Liver (tissue), 9 donors: ENCODE measurements around the gene ZNF532. TPM values are rescaled to one million over a fixed set of nuclear protein-coding genes. Genes with fewer than 3 reads are reported as not detected.

Experiments used
- DNase-seq: peaks from one replicate; pipeline ENCODE4 v3.0.0-alpha.2; 2017; ENCODE audit warnings: low spot score
- H3K27ac ChIP-seq, 2 donors: one replicate each; pipeline ENCODE4 v1.7.0; 2013; ENCODE audit warnings: inconsistent platforms in 2 of 2, low read length in 2 of 2, control low read depth in 1 of 2, low read depth in 1 of 2, mild to moderate bottlenecking in 1 of 2
- H3K27me3 ChIP-seq, 4 donors: one replicate each; pipeline versions ENCODE4 v1.6.1 to v1.7.0; 2013; ENCODE audit warnings: low read length in 3 of 4, inconsistent platforms in 1 of 4, mild to moderate bottlenecking in 1 of 4, moderate library complexity in 1 of 4; ENCODE audit not compliant: control insufficient read depth in 4 of 4, insufficient read depth in 4 of 4
- H3K36me3 ChIP-seq, 4 donors: one replicate each; pipeline versions ENCODE4 v1.6.1 to v1.7.0; 2013; ENCODE audit warnings: low read length in 3 of 4, mild to moderate bottlenecking in 3 of 4, low read depth in 1 of 4, moderate library complexity in 1 of 4; ENCODE audit not compliant: control insufficient read depth in 4 of 4, insufficient read depth in 3 of 4
- H3K4me1 ChIP-seq, 4 donors: one replicate each; pipeline versions ENCODE4 v1.6.1 to v1.7.0; 2013; ENCODE audit warnings: low read length in 3 of 4, mild to moderate bottlenecking in 3 of 4, moderate library complexity in 1 of 4; ENCODE audit not compliant: control insufficient read depth in 4 of 4, insufficient read depth in 4 of 4
- H3K4me3 ChIP-seq, 3 donors: one replicate each; pipeline versions ENCODE4 v1.6.1 to v1.7.0; 2013; ENCODE audit warnings: low read length in 3 of 3, control low read depth in 1 of 3, low read depth in 1 of 3, mild to moderate bottlenecking in 1 of 3
- H3K9ac ChIP-seq, 2 donors: one replicate each; pipeline ENCODE4 v1.7.0; 2013; ENCODE audit warnings: low read length in 2 of 2, mild to moderate bottlenecking in 2 of 2, moderate library complexity in 2 of 2, control low read depth in 1 of 2, low read depth in 1 of 2
- H3K9me3 ChIP-seq, 4 donors: one replicate each; pipeline versions ENCODE4 v1.6.1 to v1.7.0; 2013; ENCODE audit warnings: low read length in 3 of 4; ENCODE audit not compliant: control insufficient read depth in 4 of 4
- ATF3 ChIP-seq: IDR thresholded peaks from 2 replicates; pipeline ENCODE4 v1.6.1; 2016; ENCODE audit warnings: antibody characterized with exemption
- CTCF ChIP-seq: fragments of 150-350 bp; IDR thresholded peaks from 2 replicates; pipeline ENCODE4 v1.5.1; 2017; ENCODE audit warnings: improper control_type of control experiment, low read depth, low read length; ENCODE audit not compliant: missing input control
- EGR1 ChIP-seq, 2 donors: IDR thresholded peaks; 2 replicates each; pipeline ENCODE4 v1.6.1; 2016 to 2018; ENCODE audit warnings: antibody characterized with exemption in 2 of 2, low read depth in 2 of 2
- FOXA1 ChIP-seq: IDR thresholded peaks from 2 replicates; pipeline ENCODE4 v1.6.1; 2016; ENCODE audit warnings: antibody characterized with exemption
- FOXA2 ChIP-seq: IDR thresholded peaks from 2 replicates; pipeline ENCODE4 v1.6.1; 2016; ENCODE audit warnings: antibody characterized with exemption
- GABPA ChIP-seq, 2 donors: IDR thresholded peaks in 1 of 2; conservative IDR thresholded peaks in 1 of 2; 2 replicates each; pipeline ENCODE4 v1.6.1; 2016; ENCODE audit warnings: antibody characterized with exemption in 2 of 2, mild to moderate bottlenecking in 1 of 2, moderate library complexity in 1 of 2
- HNF4A ChIP-seq, 2 donors: conservative IDR thresholded peaks; 2 replicates each; pipeline ENCODE4 v1.6.1; 2016; ENCODE audit warnings: antibody characterized with exemption in 2 of 2, mild to moderate bottlenecking in 2 of 2
- HNF4G ChIP-seq: IDR thresholded peaks from 2 replicates; pipeline ENCODE4 v1.6.1; 2016; ENCODE audit warnings: antibody characterized with exemption
- JUND ChIP-seq, 2 donors: IDR thresholded peaks; 2 replicates each; pipeline ENCODE4 v1.6.1; 2016; ENCODE audit warnings: antibody characterized with exemption in 2 of 2
- MAX ChIP-seq: IDR thresholded peaks from 2 replicates; pipeline ENCODE4 v1.6.1; 2016; ENCODE audit warnings: antibody characterized with exemption
- NR2F2 ChIP-seq: IDR thresholded peaks from 2 replicates; pipeline ENCODE4 v1.6.1; 2016; ENCODE audit warnings: antibody characterized with exemption
- RAD21 ChIP-seq, 2 donors: IDR thresholded peaks; 2 replicates each; pipeline ENCODE4 v1.6.1; 2016; ENCODE audit warnings: antibody characterized with exemption in 2 of 2, mild to moderate bottlenecking in 2 of 2
- REST ChIP-seq: IDR thresholded peaks from 2 replicates; pipeline ENCODE4 v1.6.1; 2016; ENCODE audit warnings: antibody characterized with exemption, mild to moderate bottlenecking
- RXRA ChIP-seq, 2 donors: IDR thresholded peaks; 2 replicates each; pipeline ENCODE4 v1.6.1; 2017 to 2018; ENCODE audit warnings: antibody characterized with exemption in 2 of 2, mild to moderate bottlenecking in 1 of 2
- SP1 ChIP-seq: IDR thresholded peaks from 2 replicates; pipeline ENCODE4 v1.6.1; 2018; ENCODE audit warnings: antibody characterized with exemption, mild to moderate bottlenecking
- TAF1 ChIP-seq: conservative IDR thresholded peaks from 2 replicates; pipeline ENCODE4 v1.6.1; 2016; ENCODE audit warnings: antibody characterized with exemption, mild to moderate bottlenecking
- YY1 ChIP-seq: IDR thresholded peaks from 2 replicates; pipeline ENCODE4 v1.6.1; 2016; ENCODE audit warnings: antibody characterized with exemption, mild to moderate bottlenecking
- ZBTB33 ChIP-seq: IDR thresholded peaks from 2 replicates; pipeline ENCODE4 v1.6.1; 2016; ENCODE audit warnings: antibody characterized with exemption
- WGBS: extraction: QIAGEN DNeasy Blood & Tissue Kit; methylation state at CpG from one replicate; pipeline ENCODE4 v1.1.7; 2013; 5-methylcytosine and 5-hydroxymethylcytosine counted together
- polyA plus RNA-seq, 2 donors: library from polyadenylated mRNA; stranded (reverse) in 1 of 2; unstranded in 1 of 2; fragments of 200-250 nt in 1 of 2; fragments of >200 nt in 1 of 2; fragmentation: Nextera tagmentation in 1 of 2; extraction: Ambion mirVana in 1 of 2; gene quantifications; one replicate each; pipeline versions ENCODE4 v1.2.1 to v1.2.3, GENCODE V29; 2013 to 2015
- total RNA-seq, 2 donors: library from RNA; depleted of rRNA; stranded (reverse); fragments of >200 nt; gene quantifications; one replicate each; pipeline ENCODE4 v1.2.3, GENCODE V29; 2014
- donor health status: healthy.
- donor health status: healthy.
- donor health status: healthy.
- donor health status: healthy.
- donor health status: healthy.

The ZNF532 gene
- total and polyA plus RNA-seq, 4 donors = 0.68 to 5.6 (median 2.5) TPM

- Histone ChIP-seq H3K27me3 (no peaks in the 10 kb centered on the region), H3K36me3 (no peaks in the 10 kb centered on the region), H3K4me3 (no peak overlapping the region), H3K4me1 (no peaks in the 10 kb centered on the region), H3K27ac (no peak overlapping the region), H3K9ac (no peak overlapping the region), H3K9me3 (no peaks in the 10 kb centered on the region)
- TF ChIP-seq REST (no peak), RAD21 (IDR thresholded peaks at IDR 0.05) (no peak), JUND (IDR thresholded peaks at IDR 0.05) (no peak), ZBTB33 (no peak), CTCF (no peak), YY1 (no peak), SP1 (no peak), RXRA (IDR thresholded peaks at IDR 0.05) (no peak), NR2F2 (no peak), ATF3 (no peak), GABPA (IDR thresholded peaks at IDR 0.05 in 1 of 2, conservative IDR thresholded peaks at IDR 0.05 in 1 of 2) (no peak), HNF4A (conservative IDR thresholded peaks at IDR 0.05) (no peak), HNF4G (no peak)
- 79% methylated on average over 1 of the region's 1 CpG for WGBS
- DNase-seq = no peak
Observed at GRCh38 chr18:58831606-58832005, 33.1 kb upstream of the ZNF532 start.

- no peak overlapping the region for H3K9ac ChIP-seq
- H3K4me3 ChIP-seq = no peak overlapping the region
- WGBS = 89% methylated on average over 5 of the region's 5 CpGs
- no peaks in the 10 kb centered on the region for H3K27me3 ChIP-seq
- DNase-seq = no peak
- H3K27ac ChIP-seq = no peak overlapping the region
- H3K4me1 ChIP-seq = no peaks in the 10 kb centered on the region
- H3K36me3 ChIP-seq = no peaks in the 10 kb centered on the region
- H3K9me3 ChIP-seq = no peaks in the 10 kb centered on the region
- TF ChIP-seq TAF1 = no peak
- no peak for TF ChIP-seq FOXA2
- no peak for TF ChIP-seq RXRA (IDR thresholded peaks at IDR 0.05)
- TF ChIP-seq REST = no peak
- no peak for TF ChIP-seq JUND (IDR thresholded peaks at IDR 0.05)
- no peak for TF ChIP-seq NR2F2
- no peak for TF ChIP-seq SP1
- no peak for TF ChIP-seq HNF4G
- TF ChIP-seq MAX = no peak
- TF ChIP-seq FOXA1 = no peak
- TF ChIP-seq ZBTB33 = no peak
- TF ChIP-seq RAD21 (IDR thresholded peaks at IDR 0.05) = no peak
- TF ChIP-seq EGR1 (IDR thresholded peaks at IDR 0.05; ENCODE audit: low read depth in 2 of 2) = no peak
- TF ChIP-seq YY1 = no peak
- no peak for TF ChIP-seq GABPA (IDR thresholded peaks at IDR 0.05 in 1 of 2, conservative IDR thresholded peaks at IDR 0.05 in 1 of 2)
Observed at GRCh38 chr18:58838165-58838860, 26.4 kb upstream of the ZNF532 start.
